Astrocyte of the spinal cord (primary cell): ENCODE data around the gene ETNK2.

Source experiments
- DNase-seq: peaks from one replicate; pipeline ENCODE4 v3.0.0; 2011; ENCODE audit warnings: low read depth, low spot score
- H3K4me3 ChIP-seq: 2 replicates; pipeline ENCODE4 v1.5.1; 2011; ENCODE audit warnings: low read depth, mild to moderate bottlenecking, low read length, moderate library complexity
- in situ Hi-C: cut with HindIII; loops from 2 replicates; pipeline ENCODE4 v1.10.0; 2017; ENCODE audit warnings: low sequenced_read_pairs
- TF ChIP-seq, protein P1 (sequence below): IDR thresholded peaks from 2 replicates; pipeline ENCODE4 v1.5.1; 2012; ENCODE audit warnings: low read depth, mild to moderate bottlenecking, low read length, inconsistent platforms

Gene ETNK2

DNA sequence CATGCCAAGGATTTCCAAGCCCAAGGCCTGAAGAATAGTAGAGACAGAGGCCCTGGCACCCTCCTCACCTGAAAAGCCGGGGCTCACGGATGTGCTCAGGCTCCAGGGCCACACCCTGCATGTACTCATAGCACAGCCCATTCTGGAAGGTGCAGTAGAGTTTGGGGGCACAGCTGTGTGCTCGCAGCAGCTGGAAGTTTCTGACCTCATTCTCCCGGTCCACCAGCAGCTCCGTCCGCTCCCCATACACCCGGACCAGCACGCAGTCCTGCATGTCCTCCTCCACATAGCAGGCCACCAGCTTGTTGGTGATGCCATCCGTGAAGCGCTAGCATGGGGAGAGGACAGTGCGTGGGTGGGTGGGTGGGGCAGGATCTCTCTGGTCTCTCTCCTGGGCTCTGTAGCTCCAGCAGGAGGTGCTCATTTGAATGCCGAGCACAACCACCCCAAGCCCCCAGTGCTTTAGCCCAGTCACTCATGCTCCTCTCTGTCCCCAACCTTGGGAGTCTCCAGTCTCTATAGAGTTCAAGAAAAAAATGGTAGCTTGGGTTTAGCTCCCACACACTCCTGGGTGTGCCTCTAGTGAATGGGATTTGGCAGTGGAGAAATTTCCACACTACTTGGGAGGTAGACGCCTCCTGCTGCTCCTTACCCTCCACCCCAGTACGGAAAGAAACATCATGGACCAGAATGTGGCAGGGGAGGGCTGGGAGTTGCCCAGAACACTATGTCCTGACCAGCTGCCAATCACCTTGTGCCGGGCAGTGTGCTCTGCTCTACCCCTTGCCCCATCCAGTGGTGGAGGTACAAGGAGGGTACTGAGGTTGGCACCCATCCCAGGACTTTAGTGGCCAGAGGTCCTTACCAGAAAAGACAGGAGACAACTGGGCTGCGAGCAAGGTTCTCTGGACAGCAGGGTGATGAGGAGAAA lies 1.9 kb downstream of the ETNK2 start:
- H3K4me3 ChIP-seq = no peak overlapping the region
- in situ Hi-C loops = loop anchor here (25.0 kb wide), 1 partner anchor 288 kb away; the partner anchor contains the start of gene SNRPE
- TF ChIP-seq, protein P1, sequence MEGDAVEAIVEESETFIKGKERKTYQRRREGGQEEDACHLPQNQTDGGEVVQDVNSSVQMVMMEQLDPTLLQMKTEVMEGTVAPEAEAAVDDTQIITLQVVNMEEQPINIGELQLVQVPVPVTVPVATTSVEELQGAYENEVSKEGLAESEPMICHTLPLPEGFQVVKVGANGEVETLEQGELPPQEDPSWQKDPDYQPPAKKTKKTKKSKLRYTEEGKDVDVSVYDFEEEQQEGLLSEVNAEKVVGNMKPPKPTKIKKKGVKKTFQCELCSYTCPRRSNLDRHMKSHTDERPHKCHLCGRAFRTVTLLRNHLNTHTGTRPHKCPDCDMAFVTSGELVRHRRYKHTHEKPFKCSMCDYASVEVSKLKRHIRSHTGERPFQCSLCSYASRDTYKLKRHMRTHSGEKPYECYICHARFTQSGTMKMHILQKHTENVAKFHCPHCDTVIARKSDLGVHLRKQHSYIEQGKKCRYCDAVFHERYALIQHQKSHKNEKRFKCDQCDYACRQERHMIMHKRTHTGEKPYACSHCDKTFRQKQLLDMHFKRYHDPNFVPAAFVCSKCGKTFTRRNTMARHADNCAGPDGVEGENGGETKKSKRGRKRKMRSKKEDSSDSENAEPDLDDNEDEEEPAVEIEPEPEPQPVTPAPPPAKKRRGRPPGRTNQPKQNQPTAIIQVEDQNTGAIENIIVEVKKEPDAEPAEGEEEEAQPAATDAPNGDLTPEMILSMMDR = no peak
- no peak for DNase-seq

DNA sequence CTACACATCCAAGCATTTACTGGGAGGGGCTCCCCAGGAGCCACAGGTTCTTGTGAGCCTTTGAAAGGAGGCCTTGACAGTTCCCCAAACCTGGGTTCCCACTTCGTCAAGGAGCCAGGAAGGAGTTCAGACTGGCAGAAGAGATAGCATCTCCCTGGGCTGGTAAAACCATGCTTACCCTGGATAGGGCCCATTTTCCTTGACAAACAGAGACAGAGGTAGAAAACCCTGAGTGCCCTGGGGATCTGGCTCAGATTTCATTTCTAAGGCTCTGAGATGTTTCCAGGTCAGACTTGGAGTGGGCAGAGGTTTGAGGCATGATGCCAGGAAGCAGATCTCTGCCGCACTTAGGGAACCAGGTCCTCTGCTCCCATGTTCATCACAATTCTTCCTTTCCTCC lies 2.7 kb downstream of the ETNK2 start:
- H3K4me3 ChIP-seq = no peak overlapping the region
- no peak for DNase-seq
- TF ChIP-seq, protein P1 = no peak
- in situ Hi-C loops = loop anchor here (25.0 kb wide), 1 partner anchor 287 kb away; the partner anchor contains the start of gene SNRPE

DNA sequence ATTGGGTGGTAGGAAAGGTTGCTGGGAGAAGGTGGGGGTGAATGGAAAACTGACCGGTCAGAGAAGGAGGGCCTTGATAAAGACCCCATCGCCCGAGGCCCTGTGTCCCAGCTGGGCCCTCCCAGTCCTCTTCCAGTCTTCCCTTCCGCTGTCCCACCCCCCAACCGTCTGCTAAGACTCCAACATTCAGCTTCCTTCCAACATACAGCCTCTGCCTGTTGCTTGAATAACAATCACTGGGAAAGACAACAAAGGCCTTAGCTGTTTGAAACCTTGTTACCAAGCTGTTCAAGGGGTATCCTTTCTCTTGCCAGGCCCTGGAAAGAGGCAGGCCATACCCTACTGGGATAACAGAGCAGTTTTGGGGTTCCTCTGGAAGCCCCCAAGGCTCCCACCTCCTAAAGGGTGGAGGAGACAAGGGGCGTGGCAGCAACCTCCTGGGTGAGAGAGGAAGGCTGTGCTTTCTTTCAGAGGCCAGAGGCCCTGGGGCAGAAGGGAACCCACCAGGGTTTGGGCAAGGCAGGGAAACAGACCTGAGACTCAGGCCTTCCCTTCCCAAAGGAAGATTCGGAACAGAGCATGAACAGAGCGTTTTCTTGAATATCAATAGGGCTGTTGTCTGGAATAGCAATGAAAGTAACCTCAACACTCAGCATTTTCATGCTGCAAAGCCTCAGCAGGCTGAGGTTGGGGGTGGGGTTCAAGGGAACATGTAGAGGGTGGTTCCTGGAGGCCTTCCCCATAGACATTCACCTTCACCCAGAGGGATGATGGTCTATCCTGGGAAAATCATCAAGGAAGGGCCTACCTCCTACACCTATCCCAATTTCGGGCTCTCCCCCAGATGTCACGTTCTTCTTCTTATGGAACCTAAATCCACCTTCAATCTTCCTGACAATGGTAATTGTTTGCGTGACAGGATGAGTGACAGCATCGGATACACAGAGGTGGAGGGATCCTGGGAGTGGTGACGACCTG lies 4.1 kb downstream of the ETNK2 start:
- no peak for DNase-seq
- TF ChIP-seq, protein P1 = no peak
- in situ Hi-C loops = loop anchor here (25.0 kb wide), 1 partner anchor 285 kb away; the partner anchor contains the start of gene SNRPE
- H3K4me3 ChIP-seq = no peak overlapping the region

DNA sequence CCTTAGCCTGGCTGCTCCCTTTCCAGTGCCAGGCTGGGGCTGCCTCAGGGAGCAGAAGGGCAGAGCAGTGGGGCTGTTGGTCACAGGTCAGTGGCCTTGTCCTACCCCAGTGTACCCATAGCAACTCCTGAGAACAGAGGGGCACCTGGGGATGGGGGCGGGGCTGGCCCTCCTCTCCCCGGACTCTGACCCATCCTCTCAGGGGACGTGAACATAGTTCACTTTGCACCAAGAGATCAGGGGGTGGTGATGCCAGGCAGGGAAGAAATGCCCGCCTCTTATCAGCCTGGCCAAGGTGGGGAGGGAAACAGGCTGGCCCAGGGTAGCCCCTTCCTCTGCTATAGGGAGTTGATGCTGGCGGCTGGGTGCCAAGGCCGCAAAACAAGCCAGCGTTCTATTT lies 4.9 kb downstream of the ETNK2 start:
- TF ChIP-seq, protein P1 = no peak
- DNase-seq = no peak
- in situ Hi-C loops = loop anchor here (25.0 kb wide), 1 partner anchor 285 kb away; the partner anchor contains the start of gene SNRPE
- H3K4me3 ChIP-seq = no peak overlapping the region

DNA sequence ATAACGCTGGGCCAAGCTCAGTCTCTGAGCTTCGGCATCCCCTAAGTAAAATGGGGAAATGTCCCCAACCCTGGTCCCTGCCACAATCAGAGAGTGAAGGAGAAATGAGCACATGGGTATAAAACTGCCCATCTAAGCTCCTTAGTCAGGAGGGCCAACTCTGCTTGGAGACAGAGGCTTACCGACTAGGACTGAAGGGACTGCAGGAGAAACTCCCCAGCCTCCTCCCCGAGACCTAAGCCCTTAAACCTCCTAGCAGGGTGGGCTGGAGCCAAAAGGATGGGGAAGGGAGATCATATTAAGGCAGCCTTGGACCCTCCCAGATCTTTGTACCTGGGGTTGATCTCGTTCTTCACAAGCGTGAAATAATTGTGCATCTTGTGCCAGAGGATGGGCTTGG lies 5.5 kb downstream of the ETNK2 start:
- no peak overlapping the region for H3K4me3 ChIP-seq
- TF ChIP-seq, protein P1 = no peak
- no peak for DNase-seq
- in situ Hi-C loops = loop anchor here (25.0 kb wide), 1 partner anchor 284 kb away; the partner anchor contains the start of gene SNRPE

DNA sequence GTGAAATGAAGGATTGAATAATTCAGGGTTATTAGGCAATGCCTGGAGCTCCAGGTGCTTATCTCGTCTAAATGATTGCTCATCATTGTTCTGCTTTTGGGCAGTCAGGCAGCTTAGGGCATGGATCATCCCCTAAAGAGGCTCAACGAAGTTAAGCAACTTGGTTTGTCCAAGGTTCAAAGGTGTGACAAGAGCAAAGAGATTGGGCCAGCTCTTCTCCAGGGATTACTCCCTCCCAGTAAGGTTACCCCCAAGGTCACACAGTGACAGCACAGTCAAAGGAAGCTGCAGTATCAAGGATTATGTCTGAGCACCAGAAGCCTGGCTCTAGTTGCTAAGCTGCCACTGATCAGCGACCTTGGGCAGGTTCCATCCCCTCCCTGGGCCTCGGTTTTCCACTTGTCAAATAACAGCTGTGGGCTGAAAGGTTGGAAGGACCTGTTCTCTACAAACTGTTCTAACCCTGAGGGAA lies 6.8 kb downstream of the ETNK2 start:
- H3K4me3 ChIP-seq = no peak overlapping the region
- in situ Hi-C loops = loop anchor here (25.0 kb wide), 1 partner anchor 283 kb away; the partner anchor contains the start of gene SNRPE
- TF ChIP-seq, protein P1 = no peak
- DNase-seq = no peak
